ENCODE results near the gene CACNG6.

CACNG6 gene

DNA sequence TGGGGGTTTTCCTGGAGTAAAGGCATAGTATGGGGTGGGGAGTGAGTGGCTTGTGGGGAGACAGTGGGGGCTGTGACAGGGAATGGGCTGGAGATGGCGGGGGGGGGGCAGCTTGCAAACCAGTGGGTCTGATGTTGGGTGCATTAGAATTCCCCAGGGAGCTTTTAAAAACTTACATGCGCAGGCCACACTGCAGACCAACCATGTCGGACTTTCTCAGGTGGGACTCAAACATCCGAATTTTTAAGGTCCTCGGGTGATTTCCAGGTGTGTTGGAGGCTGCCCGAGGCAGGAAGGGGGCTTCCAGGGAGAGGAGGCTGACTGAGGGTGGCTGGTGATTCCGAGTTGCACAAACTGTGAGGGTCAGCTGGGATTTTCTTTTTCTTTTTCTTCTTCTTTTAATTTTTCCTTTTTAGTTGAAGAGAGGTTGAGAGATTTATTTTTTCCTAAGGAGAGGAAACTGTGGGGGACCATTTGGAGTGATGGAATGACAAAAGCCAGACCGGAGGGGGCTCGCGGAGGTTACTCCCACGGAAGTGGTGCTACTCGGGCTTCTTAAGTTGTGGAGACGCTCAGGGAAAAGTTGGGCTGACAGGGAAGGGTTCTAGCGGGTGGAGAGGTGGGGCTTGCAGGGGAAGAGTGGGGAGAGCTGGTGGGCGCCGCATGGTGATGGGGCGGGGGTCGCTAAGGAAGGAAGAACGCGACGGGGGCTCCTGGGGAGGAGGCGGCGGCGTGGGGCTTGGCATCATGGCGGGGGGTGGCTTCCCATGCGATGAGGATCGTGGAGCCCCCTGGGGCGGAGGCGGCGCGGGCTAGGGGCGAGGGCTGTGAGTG lies 29.7 kb upstream of the CACNG6 start:
- Mint-ChIP-seq H3K4me1 (peaks cover 43% of the 10 kb centered on the region), H3K27me3 (ENCODE audit: low read depth, poor library complexity) (peaks cover 96% of the 10 kb centered on the region), H3K9me3 (no peaks in the 10 kb centered on the region), H3K27ac (no peak overlapping the region), H3K36me3 (ENCODE audit: low read depth) (no peaks in the 10 kb centered on the region), H3K4me3 (peak overlapping the region; percentile 76)
- DNase-seq = peak; percentile 23
- TF ChIP-seq, protein P1, sequence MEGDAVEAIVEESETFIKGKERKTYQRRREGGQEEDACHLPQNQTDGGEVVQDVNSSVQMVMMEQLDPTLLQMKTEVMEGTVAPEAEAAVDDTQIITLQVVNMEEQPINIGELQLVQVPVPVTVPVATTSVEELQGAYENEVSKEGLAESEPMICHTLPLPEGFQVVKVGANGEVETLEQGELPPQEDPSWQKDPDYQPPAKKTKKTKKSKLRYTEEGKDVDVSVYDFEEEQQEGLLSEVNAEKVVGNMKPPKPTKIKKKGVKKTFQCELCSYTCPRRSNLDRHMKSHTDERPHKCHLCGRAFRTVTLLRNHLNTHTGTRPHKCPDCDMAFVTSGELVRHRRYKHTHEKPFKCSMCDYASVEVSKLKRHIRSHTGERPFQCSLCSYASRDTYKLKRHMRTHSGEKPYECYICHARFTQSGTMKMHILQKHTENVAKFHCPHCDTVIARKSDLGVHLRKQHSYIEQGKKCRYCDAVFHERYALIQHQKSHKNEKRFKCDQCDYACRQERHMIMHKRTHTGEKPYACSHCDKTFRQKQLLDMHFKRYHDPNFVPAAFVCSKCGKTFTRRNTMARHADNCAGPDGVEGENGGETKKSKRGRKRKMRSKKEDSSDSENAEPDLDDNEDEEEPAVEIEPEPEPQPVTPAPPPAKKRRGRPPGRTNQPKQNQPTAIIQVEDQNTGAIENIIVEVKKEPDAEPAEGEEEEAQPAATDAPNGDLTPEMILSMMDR (IDR thresholded peaks at IDR 0.05) = no peak

DNA sequence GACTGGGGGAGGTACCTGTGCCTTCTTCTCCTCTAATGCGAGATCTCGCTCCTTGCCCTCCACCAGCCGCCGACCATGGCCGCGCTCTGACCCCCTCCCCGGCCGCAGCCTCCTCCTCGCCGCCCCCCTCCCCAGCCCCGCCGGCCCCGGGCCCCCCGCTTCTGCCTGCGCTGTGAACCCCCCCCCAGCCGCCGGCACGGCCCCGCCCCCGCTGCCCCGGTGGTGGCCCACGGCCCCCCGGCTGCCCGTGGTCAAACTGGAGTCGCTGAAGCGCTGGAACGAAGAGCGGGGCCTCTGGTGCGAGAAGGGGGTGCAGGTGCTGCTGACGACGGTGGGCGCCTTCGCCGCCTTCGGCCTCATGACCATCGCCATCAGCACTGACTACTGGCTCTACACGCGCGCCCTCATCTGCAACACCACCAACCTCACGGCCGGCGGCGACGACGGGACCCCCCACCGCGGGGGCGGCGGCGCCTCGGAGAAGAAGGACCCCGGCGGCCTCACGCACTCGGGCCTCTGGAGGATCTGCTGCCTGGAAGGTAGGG lies 28.5 kb upstream of the CACNG6 start, which contains the start of gene CACNG8:
Gene CACNG8 (plus strand): TSS at position 51 of the 545 bp plus-strand sequence.
- no peaks in the 10 kb centered on the region for H3K36me3 Mint-ChIP-seq (ENCODE audit: low read depth)
- DNase-seq = peak; percentile 39
- no peak within 1 kb of the TSS for H3K27ac Mint-ChIP-seq
- peak within 1 kb of the TSS; percentile 76 for H3K4me3 Mint-ChIP-seq
- peaks cover 43% of the 10 kb centered on the region for H3K4me1 Mint-ChIP-seq
- TF ChIP-seq, protein P1 (IDR thresholded peaks at IDR 0.05) = no peak
- H3K9me3 Mint-ChIP-seq = no peaks in the 10 kb centered on the region
- H3K27me3 Mint-ChIP-seq (ENCODE audit: low read depth, poor library complexity) = peaks cover 85% of the 10 kb centered on the region

DNA sequence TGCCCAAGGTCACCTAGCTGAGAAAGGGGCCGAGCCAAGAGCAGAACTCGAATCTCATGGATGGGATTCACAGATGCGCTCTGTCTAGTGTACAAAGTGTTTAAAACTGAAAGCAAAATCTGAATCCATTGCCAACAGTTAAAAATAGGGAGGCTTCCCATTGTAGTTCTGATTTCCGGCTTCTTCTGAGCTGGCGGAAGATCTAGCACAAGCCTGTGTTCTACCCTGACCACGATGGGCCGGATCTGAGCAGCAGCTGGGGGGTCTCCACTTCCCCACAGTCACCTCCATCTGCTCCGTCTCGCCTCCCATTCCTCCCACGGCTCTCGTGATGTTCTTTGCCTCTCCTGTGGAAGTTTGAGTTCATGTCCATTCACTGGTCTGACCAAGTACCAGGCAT lies 26.3 kb upstream of the CACNG6 start:
- TF ChIP-seq, protein P1 (IDR thresholded peaks at IDR 0.05) = no peak
- Mint-ChIP-seq H3K4me1 (peaks cover 26% of the 10 kb centered on the region), H3K4me3 (no peak overlapping the region), H3K9me3 (no peaks in the 10 kb centered on the region), H3K36me3 (ENCODE audit: low read depth) (no peaks in the 10 kb centered on the region), H3K27me3 (ENCODE audit: low read depth, poor library complexity) (peaks cover 70% of the 10 kb centered on the region), H3K27ac (no peak overlapping the region)
- no peak for DNase-seq

DNA sequence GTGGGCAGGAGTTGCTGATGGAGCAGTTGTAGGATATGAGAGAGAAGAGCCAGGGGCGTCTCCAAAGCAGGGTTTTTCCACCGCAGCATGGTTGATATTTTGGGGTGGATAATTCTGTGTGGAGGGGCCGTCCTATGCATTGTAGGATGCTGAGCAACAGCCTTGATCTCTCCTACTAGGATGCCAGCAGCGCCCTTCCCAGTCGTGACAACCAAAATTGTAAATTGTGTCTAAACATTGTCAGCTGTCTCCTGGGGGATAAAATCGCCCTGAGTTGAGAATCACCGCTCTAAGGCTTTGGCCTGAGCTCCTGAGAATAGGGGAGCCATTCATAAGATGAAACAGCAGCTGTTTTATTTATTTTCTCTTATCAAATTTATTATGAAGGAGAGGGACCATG lies 24.5 kb upstream of the CACNG6 start:
- Mint-ChIP-seq H3K27ac (no peak overlapping the region), H3K4me3 (no peak overlapping the region), H3K27me3 (ENCODE audit: low read depth, poor library complexity) (peaks cover 57% of the 10 kb centered on the region), H3K36me3 (ENCODE audit: low read depth) (no peaks in the 10 kb centered on the region), H3K9me3 (no peaks in the 10 kb centered on the region), H3K4me1 (peaks cover 8% of the 10 kb centered on the region)
- DNase-seq = no peak
- TF ChIP-seq, protein P1 (IDR thresholded peaks at IDR 0.05) = no peak

DNA sequence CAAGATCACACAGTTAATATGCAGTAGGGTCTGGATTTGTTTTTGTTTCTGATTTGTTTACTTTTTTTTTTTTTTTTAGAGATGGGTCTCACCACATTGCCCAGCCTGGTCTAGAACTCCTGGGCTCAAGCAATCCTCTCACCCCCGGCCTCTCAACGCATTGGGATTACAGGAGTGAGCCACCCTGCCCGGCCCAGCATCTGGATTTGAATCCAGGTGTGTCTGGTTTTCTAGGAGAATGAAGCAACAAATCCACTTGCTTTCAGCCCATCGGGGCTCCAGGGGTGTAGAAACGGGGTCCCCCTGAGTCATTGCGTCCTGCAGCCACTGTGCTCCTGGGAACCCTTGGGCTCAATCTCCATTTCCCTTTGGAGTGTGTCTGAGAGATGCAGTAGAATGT lies 22.1 kb upstream of the CACNG6 start:
- Mint-ChIP-seq H3K4me1 (no peaks in the 10 kb centered on the region), H3K4me3 (no peak overlapping the region), H3K27ac (no peak overlapping the region), H3K36me3 (ENCODE audit: low read depth) (no peaks in the 10 kb centered on the region), H3K9me3 (no peaks in the 10 kb centered on the region), H3K27me3 (ENCODE audit: low read depth, poor library complexity) (peaks cover 41% of the 10 kb centered on the region)
- no peak for DNase-seq
- TF ChIP-seq, protein P1 (IDR thresholded peaks at IDR 0.05) = no peak
